Thoracic aorta (tissue), 2 donors: Measurements from ENCODE around the gene PCNA. TPM values are rescaled to one million over a fixed set of nuclear protein-coding genes. Genes with fewer than 3 reads are reported as not detected.

Experiments
- ATAC-seq: fragments of 150-250 bp; one replicate; pipeline ENCODE4 v1.8.0; 2017; ENCODE audit warnings: low read depth; ENCODE audit not compliant: insufficient number of reproducible peaks, low FRiP score
- DNase-seq: peaks from one replicate; pipeline ENCODE4 v3.0.0-alpha.2; 2020; ENCODE audit warnings: low spot score
- H3K27ac ChIP-seq, 2 donors: fragments of 200-600 bp; sonication (generic); 1 replicate in 1 of 2; 2 replicates in 1 of 2; pipeline ENCODE4 v1.5.1; 2016; ENCODE audit warnings: mild to moderate bottlenecking in 2 of 2, moderate library complexity in 2 of 2
- H3K27me3 ChIP-seq: fragments of 200-600 bp; sonication (generic); replicated peaks from 2 replicates; pipeline ENCODE4 v1.6.0; 2016; ENCODE audit warnings: mild to moderate bottlenecking; ENCODE audit not compliant: insufficient read depth
- H3K36me3 ChIP-seq: fragments of 200-600 bp; sonication (generic); one replicate; pipeline ENCODE4 v1.5.1; 2016
- H3K4me1 ChIP-seq, 2 donors: fragments of 200-600 bp; sonication (generic); 1 replicate in 1 of 2; 2 replicates in 1 of 2; pipeline versions ENCODE4 v1.5.1 to v1.6.0; 2016; ENCODE audit warnings: low read depth in 2 of 2, mild to moderate bottlenecking in 1 of 2; ENCODE audit not compliant: control insufficient read depth in 1 of 2
- H3K4me3 ChIP-seq: fragments of 200-600 bp; sonication (generic); 2 replicates; pipeline ENCODE4 v1.5.1; 2016; ENCODE audit warnings: mild to moderate bottlenecking
- H3K9me3 ChIP-seq: fragments of 200-600 bp; sonication (generic); 2 replicates; pipeline ENCODE4 v1.5.1; 2016
- CTCF ChIP-seq: fragments of 200-600 bp; sonication (generic); IDR thresholded peaks from one replicate; pipeline ENCODE4 v1.5.1; 2019; ENCODE audit warnings: antibody characterized with exemption
- total RNA-seq, 2 donors: library from RNA; depleted of rRNA; stranded (reverse); fragments of >200 nt; gene quantifications; one replicate each; pipeline versions ENCODE4 v1.1.0 to v1.2.3, GENCODE V29; 2016

The PCNA gene
- total RNA-seq, 2 donors from 2014 or later: 20.5 to 39.7 TPM

- DNase-seq (no peak), ATAC-seq (no peak)
- no peak overlapping the region for H3K27ac ChIP-seq
- H3K9me3 ChIP-seq: no peaks in the 10 kb centered on the region
- TF ChIP-seq CTCF: no peak
- H3K4me1 ChIP-seq: no peaks in the 10 kb centered on the region
- no peaks in the 10 kb centered on the region for H3K36me3 ChIP-seq
- no peaks in the 10 kb centered on the region for H3K27me3 ChIP-seq
- no peak overlapping the region for H3K4me3 ChIP-seq
Measured at GRCh38 chr20:5090191-5090590, 29.6 kb downstream of the PCNA start.

GRCh38 chr20:5088688-5089087 lies 31.1 kb downstream of the PCNA start:
- no peak overlapping the region for H3K27ac ChIP-seq
- no peaks in the 10 kb centered on the region for H3K4me1 ChIP-seq
- DNase-seq (no peak), ATAC-seq (no peak)
- no peaks in the 10 kb centered on the region for H3K27me3 ChIP-seq
- no peaks in the 10 kb centered on the region for H3K9me3 ChIP-seq
- TF ChIP-seq CTCF: no peak
- no peaks in the 10 kb centered on the region for H3K36me3 ChIP-seq
- no peak overlapping the region for H3K4me3 ChIP-seq

- no peaks in the 10 kb centered on the region for H3K36me3 ChIP-seq
- no peak for TF ChIP-seq CTCF
- no peaks in the 10 kb centered on the region for H3K27me3 ChIP-seq
- no peak overlapping the region for H3K27ac ChIP-seq
- no peak overlapping the region for H3K4me3 ChIP-seq
- DNase-seq (no peak), ATAC-seq (no peak)
- no peaks in the 10 kb centered on the region for H3K4me1 ChIP-seq
- no peaks in the 10 kb centered on the region for H3K9me3 ChIP-seq
Measured at GRCh38 chr20:5085380-5085779, 34.4 kb downstream of the PCNA start.

- Histone ChIP-seq H3K36me3 (no peaks in the 10 kb centered on the region), H3K9me3 (no peaks in the 10 kb centered on the region), H3K4me1 (peaks cover 5 to 6% of the 10 kb centered on the region in 2 donors), H3K27ac (peak overlapping the region; percentile 42 to 58), H3K27me3 (no peaks in the 10 kb centered on the region), H3K4me3 (no peak overlapping the region)
- no peak for DNase-seq
- ATAC-seq: peak; percentile 75
- TF ChIP-seq CTCF: no peak
Measured at GRCh38 chr20:5080384-5080877, 39.3 kb downstream of the PCNA start.

GRCh38 chr20:5078399-5078958 lies 41.3 kb downstream of the PCNA start:
- Histone ChIP-seq H3K4me3 (peak overlapping the region; percentile 53), H3K27me3 (no peaks in the 10 kb centered on the region), H3K4me1 (peaks cover 9 to 11% of the 10 kb centered on the region in 2 donors), H3K36me3 (no peaks in the 10 kb centered on the region), H3K27ac (peak overlapping the region in 1 of 2 donors; percentile 58), H3K9me3 (no peaks in the 10 kb centered on the region)
- ATAC-seq: no peak
- TF ChIP-seq CTCF: no peak
- peak; percentile 43 for DNase-seq
